B cell (primary cell): ENCODE data around the gene ABCD4. TPM values are rescaled to one million over a fixed set of nuclear protein-coding genes. Genes with fewer than 3 reads are reported as not detected.

Source experiments
- ATAC-seq: fragments of 200-7000 bp; cut with Tn5 transposase; one replicate; pipeline ENCODE4 v1.10.0; 2021; ENCODE audit warnings: low read depth, mild to moderate bottlenecking, moderate number of reproducible peaks, moderate library complexity
- CTCF ChIA-PET: fragments of 350-600 bp; sonication (Branson Sonifier 250); formaldehyde crosslinking; loops from one replicate; lab custom pipeline; 2021; ENCODE audit warnings: antibody characterized with exemption, inconsistent platforms; lab: Charles Lee
- POLR2A ChIA-PET: fragments of 350-600 bp; sonication (Branson Sonifier 250); formaldehyde crosslinking; loops from one replicate; lab custom pipeline; 2021; ENCODE audit warnings: antibody characterized with exemption; lab: Charles Lee
- DNase-seq: peaks from one replicate; pipeline ENCODE4 v3.0.0; 2013
- H2AFZ ChIP-seq: 2 replicates; pipeline ENCODE4 v1.6.1; 2012; ENCODE audit warnings: mild to moderate bottlenecking, low read depth, low read length; ENCODE audit not compliant: insufficient read depth, poor library complexity, severe bottlenecking
- H3K27ac ChIP-seq, 2 donors: 1 replicate in 1 of 2; 2 replicates in 1 of 2; pipeline ENCODE4 v1.5.1; 2012 to 2013; ENCODE audit warnings: low read length in 2 of 2, mild to moderate bottlenecking in 2 of 2, moderate library complexity in 1 of 2
- H3K27me3 ChIP-seq, 4 experiments: fragments of 200-600 bp in 1 of 4; sonication (generic) in 1 of 4; replicated peaks in 1 of 4; 1 replicate in 2 of 4; 2 replicates in 2 of 4; pipeline versions ENCODE4 v1.6.1 to v1.7.0; 2013 to 2016; ENCODE audit warnings: low read length in 3 of 4, mild to moderate bottlenecking in 2 of 4, mixed read lengths in 1 of 4, moderate library complexity in 1 of 4; ENCODE audit not compliant: insufficient read depth in 4 of 4, control insufficient read depth in 3 of 4; ENCODE audit errors: control extremely low read depth in 1 of 4
- H3K36me3 ChIP-seq, 2 experiments: replicated peaks in 1 of 2; 1 replicate in 1 of 2; 2 replicates in 1 of 2; pipeline versions ENCODE4 v1.6.1 to v1.7.1; 2013; ENCODE audit warnings: low read length in 1 of 2; ENCODE audit not compliant: insufficient read depth in 2 of 2, control insufficient read depth in 1 of 2; ENCODE audit errors: control extremely low read depth in 1 of 2, extremely low read depth in 1 of 2
- H3K4me1 ChIP-seq, 2 donors: fragments of 200-600 bp in 1 of 2; sonication (generic) in 1 of 2; 1 replicate in 1 of 2; 2 replicates in 1 of 2; pipeline versions ENCODE4 v1.5.1 to v1.6.1; 2013 to 2017; ENCODE audit warnings: low read length in 2 of 2; ENCODE audit not compliant: control insufficient read depth in 2 of 2, insufficient read depth in 2 of 2
- H3K4me2 ChIP-seq: replicated peaks from 2 replicates; pipeline ENCODE3; 2012; ENCODE audit warnings: mild to moderate bottlenecking, low read depth, low read length; ENCODE audit not compliant: poor library complexity, severe bottlenecking
- H3K4me3 ChIP-seq, 5 experiments: fragments of 200-600 bp in 1 of 5; sonication (generic) in 1 of 5; 1 replicate in 3 of 5; 2 replicates in 2 of 5; pipeline versions ENCODE4 v1.5.1 to v1.7.0; 2011 to 2016; ENCODE audit warnings: low read length in 4 of 5, mild to moderate bottlenecking in 4 of 5, low read depth in 2 of 5, control low read depth in 1 of 5, moderate library complexity in 1 of 5; ENCODE audit not compliant: insufficient read depth in 1 of 5; ENCODE audit errors: control extremely low read depth in 1 of 5, extremely low read depth in 1 of 5
- H3K79me2 ChIP-seq: fragments of 200-600 bp; sonication (generic); one replicate; pipeline ENCODE4 v1.6.0; 2016; ENCODE audit warnings: low read length; ENCODE audit not compliant: control insufficient read depth, insufficient read depth
- H3K9ac ChIP-seq: fragments of 200-600 bp; sonication (generic); 2 replicates; pipeline ENCODE4 v1.6.1; 2017; ENCODE audit warnings: mild to moderate bottlenecking, low read length, moderate library complexity
- H3K9me3 ChIP-seq, 3 donors: one replicate each; pipeline versions ENCODE4 v1.6.1 to v1.7.1; 2013; ENCODE audit warnings: low read length in 2 of 3; ENCODE audit not compliant: control insufficient read depth in 2 of 3, insufficient read depth in 1 of 3; ENCODE audit errors: control extremely low read depth in 1 of 3
- H4K20me1 ChIP-seq: 2 replicates; pipeline ENCODE4 v1.6.0; 2012; ENCODE audit warnings: mild to moderate bottlenecking, low read length; ENCODE audit not compliant: insufficient read depth, control insufficient read depth, poor library complexity, severe bottlenecking
- H3K27ac Mint-ChIP-seq: one replicate; pipeline ENCODE4 v1.8.0; 2021; ENCODE audit warnings: mixed read lengths
- H3K27me3 Mint-ChIP-seq: one replicate; pipeline ENCODE4 v1.8.0; 2021; ENCODE audit warnings: mixed read lengths
- H3K4me1 Mint-ChIP-seq: one replicate; pipeline ENCODE4 v1.8.0; 2021; ENCODE audit warnings: mixed read lengths
- H3K4me3 Mint-ChIP-seq: one replicate; pipeline ENCODE4 v1.8.0; 2021; ENCODE audit warnings: mixed read lengths
- H3K9me3 Mint-ChIP-seq: one replicate; pipeline ENCODE4 v1.8.0; 2022; ENCODE audit warnings: mixed read lengths; ENCODE audit not compliant: insufficient read depth
- EZH2 ChIP-seq: IDR thresholded peaks from 2 replicates; pipeline ENCODE4 v1.6.1; 2012; ENCODE audit warnings: borderline replicate concordance, low read depth, mild to moderate bottlenecking, moderate library complexity, low read length; ENCODE audit not compliant: insufficient read depth, poor library complexity, severe bottlenecking
- WGBS: methylation state at CpG from one replicate; pipeline ENCODE4 v1.1.5; 2013; ENCODE audit warnings: missing lambda C conversion rate; ENCODE audit not compliant: insufficient coverage; 5-methylcytosine and 5-hydroxymethylcytosine counted together
- intact Hi-C: fragments of 100-400 bp; cut with micrococcal nuclease; formaldehyde crosslinking; loops from one replicate; pipeline ENCODE4 v1.10.0; 2022
- polyA plus RNA-seq: library from polyadenylated mRNA; depleted of rRNA; stranded (reverse); fragments of >200 nt; gene quantifications from 2 replicates; pipeline ENCODE4 v1.2.3, GENCODE V29; 2012
- total RNA-seq, 2 donors: library from RNA; stranded (reverse); fragments of 120-200 nt in 1 of 2; gene quantifications; 1 replicate in 1 of 2; 2 replicates in 1 of 2; pipeline versions ENCODE4 v1.2.3 to v1.2.4, GENCODE V29; 2013 to 2022
- TF ChIP-seq, protein P1 (sequence below): fragments of 200-600 bp; IDR thresholded peaks from one replicate; pipeline ENCODE4 v1.8.0; 2022; ENCODE audit warnings: antibody characterized with exemption, mild to moderate bottlenecking

The ABCD4 gene
- total and polyA plus RNA-seq, 2 donors (not counting 1 experiment from before 2014, with no cell fraction given): 90.0 to 125 TPM

DNA sequence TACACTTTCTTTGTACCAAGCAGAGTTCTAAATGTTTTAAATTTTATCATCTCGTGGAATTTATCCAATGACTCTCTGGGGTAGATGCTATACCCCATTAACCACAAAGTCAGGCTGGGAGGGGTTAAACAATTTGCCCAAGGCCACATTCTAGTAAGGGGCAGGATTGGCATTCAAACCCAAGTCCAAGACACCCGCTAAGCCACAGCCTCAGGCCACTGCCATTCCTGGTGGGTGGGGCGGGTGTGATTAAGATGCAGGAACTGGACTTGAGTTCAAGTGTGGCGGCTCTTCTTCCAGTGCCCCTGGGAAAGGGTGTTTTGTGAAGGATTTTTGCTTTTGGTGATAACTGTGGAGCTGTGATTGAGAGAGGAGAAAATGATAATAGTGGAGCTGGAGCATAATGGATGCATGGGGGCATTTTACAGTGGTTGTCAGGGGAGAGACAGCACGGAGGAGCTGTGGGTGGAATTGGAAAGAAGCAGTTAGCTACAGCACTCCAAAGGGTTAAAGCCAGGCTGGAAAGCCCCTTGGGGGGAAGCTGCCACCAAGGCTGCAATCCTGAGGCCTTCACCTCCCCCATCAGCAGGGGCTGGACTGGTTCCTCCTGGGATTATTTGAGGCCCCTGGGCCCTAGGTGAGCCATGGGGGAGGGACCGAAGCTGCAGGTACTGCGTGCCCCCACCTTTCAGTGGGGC is 44.5 kb upstream of the ABCD4 start:
- CTCF ChIA-PET: no interaction called here
- H4K20me1 ChIP-seq: no peaks in the 10 kb centered on the region
- H3K36me3 ChIP-seq: no peaks in the 10 kb centered on the region
- no peak for ATAC-seq
- DNase-seq: no peak
- H2AFZ ChIP-seq: no peak overlapping the region
- Mint-ChIP-seq H3K27ac (no peak overlapping the region), H3K9me3 (no peaks in the 10 kb centered on the region), H3K4me1 (no peaks in the 10 kb centered on the region), H3K4me3 (no peak overlapping the region), H3K27me3 (peaks cover 5% of the 10 kb centered on the region)
- H3K4me1 ChIP-seq: no peaks in the 10 kb centered on the region
- TF ChIP-seq, protein P1, sequence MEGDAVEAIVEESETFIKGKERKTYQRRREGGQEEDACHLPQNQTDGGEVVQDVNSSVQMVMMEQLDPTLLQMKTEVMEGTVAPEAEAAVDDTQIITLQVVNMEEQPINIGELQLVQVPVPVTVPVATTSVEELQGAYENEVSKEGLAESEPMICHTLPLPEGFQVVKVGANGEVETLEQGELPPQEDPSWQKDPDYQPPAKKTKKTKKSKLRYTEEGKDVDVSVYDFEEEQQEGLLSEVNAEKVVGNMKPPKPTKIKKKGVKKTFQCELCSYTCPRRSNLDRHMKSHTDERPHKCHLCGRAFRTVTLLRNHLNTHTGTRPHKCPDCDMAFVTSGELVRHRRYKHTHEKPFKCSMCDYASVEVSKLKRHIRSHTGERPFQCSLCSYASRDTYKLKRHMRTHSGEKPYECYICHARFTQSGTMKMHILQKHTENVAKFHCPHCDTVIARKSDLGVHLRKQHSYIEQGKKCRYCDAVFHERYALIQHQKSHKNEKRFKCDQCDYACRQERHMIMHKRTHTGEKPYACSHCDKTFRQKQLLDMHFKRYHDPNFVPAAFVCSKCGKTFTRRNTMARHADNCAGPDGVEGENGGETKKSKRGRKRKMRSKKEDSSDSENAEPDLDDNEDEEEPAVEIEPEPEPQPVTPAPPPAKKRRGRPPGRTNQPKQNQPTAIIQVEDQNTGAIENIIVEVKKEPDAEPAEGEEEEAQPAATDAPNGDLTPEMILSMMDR: no peak
- TF ChIP-seq EZH2: no peak
- no peak overlapping the region for H3K4me3 ChIP-seq
- H3K79me2 ChIP-seq: no peaks in the 10 kb centered on the region
- H3K9ac ChIP-seq: no peak overlapping the region
- H3K4me2 ChIP-seq: no peak overlapping the region
- intact Hi-C loops: no loop called here
- H3K27me3 ChIP-seq: no peaks in the 10 kb centered on the region
- no peak overlapping the region for H3K27ac ChIP-seq
- no peaks in the 10 kb centered on the region for H3K9me3 ChIP-seq
- POLR2A ChIA-PET: no interaction called here
- 92% methylated on average over 6 of the region's 7 CpGs for WGBS

DNA sequence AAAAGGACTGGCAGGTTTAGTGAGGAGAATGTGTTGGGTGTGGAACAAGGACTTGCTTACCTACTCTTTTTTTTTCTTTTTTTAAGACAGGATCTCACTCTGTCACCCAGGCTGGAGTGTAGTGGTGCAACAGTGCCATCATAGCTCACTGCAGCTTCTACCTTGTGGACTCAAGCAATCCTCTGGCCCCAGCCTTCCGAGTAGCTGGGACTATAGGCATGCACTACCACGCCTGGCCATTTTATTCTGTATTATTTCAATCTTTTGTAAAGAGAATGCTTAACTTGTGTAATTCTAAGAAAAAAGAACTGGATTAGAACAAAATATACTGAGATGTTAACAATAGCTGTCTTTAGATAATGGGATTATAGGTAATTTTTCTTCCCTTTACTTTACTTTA is 43.6 kb upstream of the ABCD4 start:
- Histone ChIP-seq H3K4me3 (no peak overlapping the region), H4K20me1 (no peaks in the 10 kb centered on the region), H3K27ac (no peak overlapping the region), H3K36me3 (no peaks in the 10 kb centered on the region), H3K4me2 (no peak overlapping the region), H3K9me3 (no peaks in the 10 kb centered on the region), H3K27me3 (no peaks in the 10 kb centered on the region), H3K4me1 (no peaks in the 10 kb centered on the region), H2AFZ (no peak overlapping the region), H3K9ac (no peak overlapping the region), H3K79me2 (no peaks in the 10 kb centered on the region)
- Mint-ChIP-seq H3K27me3 (peaks cover 5% of the 10 kb centered on the region), H3K4me3 (no peak overlapping the region), H3K9me3 (no peaks in the 10 kb centered on the region), H3K4me1 (no peaks in the 10 kb centered on the region), H3K27ac (no peak overlapping the region)
- no CpG with 5 or more reads among the region's 2 CpGs for whole genome bisulfite sequencing
- TF ChIP-seq EZH2: no peak
- TF ChIP-seq, protein P1: no peak
- DNase-seq (no peak), ATAC-seq (no peak)
- intact Hi-C loops: no loop called here
- CTCF ChIA-PET: interaction anchor here (1.1 kb wide), 1 partner anchor 22 kb away, joined by 5 read pairs; no protein-coding TSS in a partner anchor
- POLR2A ChIA-PET: no interaction called here
